GM21717 (cell line): Measurements from ENCODE around the gene MAN2A1.
"Not testable (repeated sequence)": the region's sequence is repeated elsewhere in the genome, so short reads cannot be mapped to it uniquely, and the experiment has no call there.

Source experiments
- ATAC-seq: cut with Tn5 transposase; IDR thresholded peaks from one replicate; pipeline ENCODE4 v1.9.1; 2021; ENCODE audit warnings: mild to moderate bottlenecking, moderate library complexity; ENCODE audit not compliant: unreplicated experiment

MAN2A1 gene

DNA sequence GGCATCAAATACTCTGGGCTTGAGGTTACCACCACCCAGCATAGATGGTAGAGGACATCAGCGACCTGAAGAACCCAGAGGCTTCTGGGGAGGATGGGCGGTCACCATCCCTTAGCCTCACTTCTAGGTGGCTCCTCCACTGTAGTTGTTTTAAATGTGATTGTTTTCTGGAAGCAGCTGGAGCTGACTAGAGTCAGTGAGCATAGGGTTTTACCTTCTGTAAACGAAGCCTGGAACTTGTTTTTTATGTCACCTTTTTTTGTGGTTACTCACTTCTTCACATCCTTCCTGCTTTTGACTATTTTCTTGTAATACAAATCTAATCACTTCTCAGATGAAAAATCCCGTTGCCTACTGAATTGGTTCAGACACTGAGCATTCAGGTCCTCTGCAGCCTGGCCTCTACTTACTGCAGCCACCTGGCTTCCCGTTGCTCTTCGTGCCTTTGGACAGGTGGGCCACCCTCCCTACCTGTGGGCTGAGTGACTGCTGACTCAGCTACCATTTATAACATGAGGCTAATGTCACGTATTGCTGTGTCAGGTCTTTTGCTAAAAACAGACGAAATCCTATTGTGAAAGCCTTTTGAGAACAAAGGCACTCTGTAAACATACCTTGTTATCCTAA, 167.8 kb downstream of the MAN2A1 start:
- no peak for ATAC-seq

DNA sequence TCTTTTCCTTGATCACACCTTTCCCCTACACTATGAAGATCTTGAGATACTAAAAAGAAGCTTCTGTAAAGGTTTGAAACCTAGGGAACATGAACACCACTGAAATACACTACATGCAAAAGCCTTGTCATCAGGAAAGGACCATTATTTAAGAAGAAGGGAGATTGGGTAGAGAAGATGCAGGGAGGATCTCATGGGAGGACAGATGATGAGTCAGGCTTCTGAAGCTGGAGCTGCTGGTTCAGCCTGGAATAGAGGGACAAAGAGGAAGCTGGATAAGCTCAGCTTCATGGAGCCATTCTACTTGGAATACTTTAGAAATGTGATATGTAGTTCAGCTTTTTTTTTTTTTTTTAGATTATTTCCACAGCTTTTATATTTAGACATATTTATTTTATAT, 169.8 kb downstream of the MAN2A1 start:
- ATAC-seq: no peak

DNA sequence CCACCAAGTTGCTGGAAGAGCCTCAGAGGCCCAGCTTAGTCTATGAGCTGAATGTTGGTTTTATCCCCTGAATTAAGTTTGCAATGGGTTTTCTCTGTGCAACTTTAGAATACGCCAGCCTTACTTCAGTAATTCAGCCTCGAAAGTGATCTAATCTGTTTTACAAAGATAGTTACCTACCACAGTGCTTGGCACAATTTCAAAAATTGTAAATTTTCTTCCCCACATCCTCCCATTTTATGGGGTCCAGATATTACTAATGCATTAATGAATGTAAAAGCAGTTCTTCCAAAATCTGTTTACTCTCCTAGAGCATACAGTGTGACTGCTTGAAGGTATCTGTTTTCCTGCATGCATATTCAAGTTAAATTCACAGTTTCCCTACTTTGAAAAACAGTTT, 172.6 kb downstream of the MAN2A1 start:
- ATAC-seq: no peak

DNA sequence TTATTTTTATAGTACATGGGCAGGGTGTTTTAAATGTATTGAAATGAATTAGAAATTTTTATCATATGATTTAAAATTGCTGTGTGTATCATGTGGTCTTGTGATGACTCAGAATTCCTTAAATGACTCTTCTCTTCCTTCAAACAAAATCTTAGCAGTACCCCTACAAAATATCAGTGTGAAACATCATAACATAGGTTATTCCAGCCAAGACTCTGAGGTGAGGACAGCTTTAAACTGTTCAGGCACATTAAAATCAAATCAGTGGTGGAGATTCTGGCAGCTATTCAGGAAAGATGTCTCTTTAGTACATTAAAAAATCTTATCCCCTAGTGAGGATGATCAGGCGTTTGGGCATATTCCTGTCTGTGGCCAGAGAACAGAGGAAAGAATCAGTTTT, 174.0 kb downstream of the MAN2A1 start:
- no peak for ATAC-seq

DNA sequence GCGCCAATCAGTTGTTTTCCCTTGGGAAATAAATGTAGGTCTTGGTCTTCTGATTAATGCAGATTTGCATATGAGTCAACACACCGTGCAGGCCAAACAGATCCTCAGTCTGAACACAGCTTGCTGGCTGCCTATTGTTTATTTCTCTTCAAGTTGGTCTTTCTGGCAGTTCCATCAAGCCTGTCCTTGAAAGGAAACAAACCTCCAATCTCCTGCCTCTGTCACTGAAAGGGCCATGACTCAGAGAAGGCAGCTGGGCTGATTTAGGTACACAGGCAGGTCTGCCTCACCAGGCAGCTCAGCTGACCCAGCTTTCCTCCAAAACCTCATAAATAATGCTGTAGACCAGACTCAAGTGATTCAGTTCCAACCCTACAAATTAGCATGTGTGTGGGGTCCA, 175.9 kb downstream of the MAN2A1 start:
- no peak for ATAC-seq

DNA sequence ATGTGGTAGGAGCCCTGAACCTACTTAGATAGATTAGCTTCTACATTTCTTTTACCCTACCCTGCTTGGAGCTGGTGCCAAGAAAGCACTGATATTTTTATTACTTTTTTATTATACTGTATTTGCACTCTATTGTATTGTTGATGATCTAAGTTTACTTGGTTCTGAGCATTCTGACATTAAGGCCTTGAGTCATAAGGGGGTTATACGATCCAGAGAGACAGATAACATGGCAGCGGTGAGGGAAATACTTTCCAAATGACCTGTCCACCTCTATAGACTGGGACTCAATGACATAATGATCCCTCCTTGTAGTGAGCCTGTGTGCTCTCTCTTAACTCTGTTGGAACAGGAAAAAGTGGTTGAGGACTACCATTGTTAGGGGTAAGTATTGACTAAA, 176.3 kb downstream of the MAN2A1 start:
- no peak for ATAC-seq

DNA sequence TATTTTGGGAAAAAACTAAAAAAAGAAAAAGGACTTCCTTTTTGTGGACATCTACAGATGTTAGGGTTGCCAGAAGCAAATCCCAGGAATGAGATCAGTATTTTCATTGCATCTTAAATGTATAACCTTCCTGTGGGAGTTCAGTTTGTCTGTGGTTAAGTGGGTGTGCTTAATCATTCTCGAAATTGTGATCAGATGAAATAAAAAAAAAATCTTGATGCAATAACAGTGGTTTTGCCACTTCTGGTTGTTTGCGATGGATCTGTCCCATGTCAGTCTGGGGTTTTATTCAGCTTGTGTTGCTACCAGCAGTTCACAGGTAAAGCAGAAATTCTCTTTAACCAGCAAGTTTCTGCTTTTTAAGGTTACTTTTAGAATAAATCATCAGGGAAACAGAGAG, 179.0 kb downstream of the MAN2A1 start:
- no peak for ATAC-seq

DNA sequence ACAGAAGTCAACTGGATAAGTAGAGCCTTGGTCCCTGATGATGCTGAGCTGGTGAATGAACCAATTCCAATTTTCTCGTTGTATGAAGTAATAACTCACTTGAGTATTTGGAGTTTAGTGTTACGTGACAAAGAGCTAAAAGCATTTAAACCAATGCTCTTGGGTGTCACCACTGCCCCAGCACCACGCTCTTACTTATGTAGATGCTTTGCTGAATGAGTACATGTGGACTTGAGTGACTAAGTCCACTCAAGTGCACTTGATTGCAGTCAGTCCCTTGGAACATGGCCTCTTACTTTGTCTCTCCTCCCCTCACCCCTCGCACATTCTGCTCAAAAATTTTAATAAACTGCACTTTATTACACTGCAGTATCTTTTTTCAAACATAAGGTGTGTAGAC, 184.0 kb downstream of the MAN2A1 start:
- no peak for ATAC-seq

DNA sequence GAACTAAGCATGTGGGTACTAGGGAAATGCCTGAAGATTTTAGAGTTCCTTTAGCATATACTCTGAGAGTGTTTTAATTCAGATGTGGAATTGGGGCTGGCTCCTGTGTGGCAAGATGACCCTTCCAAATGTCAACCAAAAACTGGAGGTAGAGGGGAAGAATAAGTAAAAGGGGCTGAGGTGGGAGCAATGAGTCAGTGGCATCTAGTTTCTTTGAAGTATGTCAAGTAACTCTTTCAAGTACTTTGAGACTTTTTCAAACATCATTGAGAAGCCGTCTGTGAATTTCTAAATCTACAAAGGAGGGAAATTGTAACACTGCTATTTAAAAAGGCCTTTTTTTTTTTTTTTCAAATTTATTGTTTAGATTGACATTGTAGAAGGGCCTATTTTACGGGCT, 184.4 kb downstream of the MAN2A1 start:
- ATAC-seq: no peak

DNA sequence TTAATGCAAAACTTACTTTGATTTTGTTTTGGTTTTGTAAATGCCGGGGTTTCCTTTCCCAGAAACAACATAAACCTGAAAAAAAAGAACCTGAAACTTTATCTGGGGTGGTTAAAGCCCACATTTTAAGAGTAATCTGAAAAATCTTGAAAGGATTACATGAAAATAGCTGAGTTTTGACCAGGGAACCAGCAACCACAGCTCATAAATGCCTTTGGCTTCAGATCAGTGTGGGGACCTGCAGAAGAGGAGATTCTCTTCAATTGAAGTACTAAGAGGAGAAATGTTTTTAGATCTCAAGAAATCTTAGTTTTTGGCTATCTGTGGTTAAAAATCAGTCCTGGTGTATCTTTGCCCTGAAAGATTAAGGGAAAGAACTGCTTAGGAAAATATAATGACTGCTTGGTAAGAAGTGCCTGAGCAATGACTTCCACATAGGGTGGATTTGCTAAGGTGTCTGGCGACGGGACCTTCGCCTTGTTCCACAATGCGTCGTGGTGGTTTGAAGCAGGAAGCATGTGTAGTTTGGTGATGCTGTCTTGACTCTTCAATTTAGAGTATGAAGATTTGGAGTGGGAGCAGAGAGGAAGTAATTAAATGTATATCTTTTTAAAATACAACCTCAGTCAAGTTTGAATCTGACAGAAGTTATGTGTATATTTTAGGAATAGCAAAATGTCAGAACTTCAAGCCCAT, 186.5 kb downstream of the MAN2A1 start:
- no peak for ATAC-seq

DNA sequence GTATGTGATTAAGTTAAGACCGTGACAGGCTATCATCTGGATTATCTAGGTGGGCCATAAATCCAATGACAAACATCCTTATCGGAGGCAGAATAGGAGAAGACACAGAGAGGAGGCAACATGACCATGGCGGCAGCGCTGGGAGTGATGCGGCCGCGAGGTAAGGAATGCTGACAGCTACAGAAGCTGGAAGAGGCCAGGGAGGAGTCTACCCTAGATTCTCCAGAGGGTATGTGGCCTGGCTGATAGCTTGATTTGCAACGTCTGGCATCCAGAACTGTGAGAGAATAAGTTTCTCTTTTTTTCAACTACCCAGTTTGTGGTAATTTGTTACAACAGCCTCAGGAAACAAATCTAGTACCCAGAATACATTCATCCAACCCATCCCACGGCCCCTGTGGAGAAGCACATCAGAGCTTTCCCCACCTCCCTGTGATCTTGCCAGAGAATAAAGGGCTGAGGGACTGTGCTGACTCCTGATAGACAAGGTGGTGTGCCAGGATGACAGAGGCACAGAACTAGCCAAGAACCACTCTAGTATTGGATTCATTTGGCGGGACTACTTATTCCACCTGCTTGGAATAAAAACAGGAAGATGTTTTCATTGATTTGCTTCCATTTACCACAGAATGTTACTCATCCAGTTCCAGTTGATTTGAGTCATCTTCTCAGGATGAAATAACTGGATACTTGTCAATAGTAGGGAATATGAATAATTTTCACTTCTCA, 187.4 kb downstream of the MAN2A1 start:
- no peak for ATAC-seq

DNA sequence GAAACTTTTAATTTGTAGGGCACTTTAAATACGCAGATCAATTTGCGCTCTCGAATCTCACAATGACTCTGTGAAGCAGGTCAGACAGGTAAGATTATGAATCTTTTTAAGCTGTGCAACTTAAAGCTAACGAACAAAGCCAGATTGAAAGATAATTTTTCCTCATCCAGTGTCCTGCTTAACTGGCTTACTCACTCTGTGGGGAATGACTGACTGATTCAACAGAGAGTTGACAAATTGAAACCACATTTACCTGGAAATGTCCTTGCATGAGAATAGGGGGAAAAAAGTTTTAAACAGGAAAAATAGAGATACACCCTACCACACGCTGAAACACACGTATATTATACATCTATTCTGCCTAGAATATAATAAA, 187.9 kb downstream of the MAN2A1 start:
- ATAC-seq: no peak

DNA sequence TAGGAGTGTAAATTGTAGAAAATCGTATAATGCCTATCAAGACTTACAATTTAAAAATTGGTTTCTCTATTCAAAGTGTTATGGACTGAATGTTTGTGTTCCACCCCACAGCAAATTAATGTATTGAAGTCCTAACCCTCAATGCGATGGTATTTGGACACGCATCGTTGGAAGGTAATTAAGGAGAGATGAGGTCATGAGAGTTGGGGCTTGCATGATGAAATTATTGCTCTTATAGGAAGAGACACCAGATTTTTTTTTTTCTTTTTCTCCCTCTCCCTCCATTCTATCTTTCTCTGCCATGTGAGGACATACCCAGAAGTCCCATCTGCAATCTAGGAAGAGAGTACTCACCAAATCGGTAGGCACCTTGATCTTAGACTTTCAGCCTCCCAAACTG, 189.2 kb downstream of the MAN2A1 start:
- no peak for ATAC-seq

DNA sequence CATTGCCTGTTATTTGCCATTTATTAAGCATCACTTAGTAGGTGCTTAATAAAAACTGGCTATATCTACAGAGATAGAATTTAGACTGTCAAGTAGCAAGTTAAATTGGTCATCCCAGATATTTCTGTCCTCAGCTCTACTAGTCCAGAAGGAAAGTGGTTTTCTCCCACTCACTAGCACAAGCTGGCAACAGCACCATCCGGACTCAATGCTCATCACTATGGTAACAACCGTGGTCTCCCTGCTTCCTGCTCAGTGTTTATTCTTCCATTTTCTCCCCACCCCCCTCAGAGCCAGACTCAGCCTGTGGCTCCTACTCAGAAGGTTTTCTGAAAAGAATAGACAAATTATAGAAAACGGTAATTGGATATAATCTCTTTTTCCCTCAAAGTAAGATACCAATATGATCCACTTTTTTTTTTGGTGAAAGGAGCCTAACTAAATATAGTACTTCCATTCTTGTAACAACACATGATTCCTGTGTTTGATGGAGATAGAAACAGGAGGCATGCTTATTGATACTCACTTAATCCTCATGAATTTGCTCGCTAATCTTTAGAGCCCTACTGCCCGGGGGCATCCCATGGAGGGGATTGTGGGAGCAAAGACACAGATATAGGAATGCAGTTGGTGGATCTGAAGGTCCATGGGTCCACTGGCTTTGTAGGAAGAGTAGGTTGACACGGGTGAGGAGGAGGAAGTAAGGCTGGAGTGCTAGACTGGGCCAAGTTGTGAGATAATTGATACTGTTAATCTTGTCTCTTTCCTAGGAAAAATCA, 191.4 kb downstream of the MAN2A1 start:
- ATAC-seq: no peak

DNA sequence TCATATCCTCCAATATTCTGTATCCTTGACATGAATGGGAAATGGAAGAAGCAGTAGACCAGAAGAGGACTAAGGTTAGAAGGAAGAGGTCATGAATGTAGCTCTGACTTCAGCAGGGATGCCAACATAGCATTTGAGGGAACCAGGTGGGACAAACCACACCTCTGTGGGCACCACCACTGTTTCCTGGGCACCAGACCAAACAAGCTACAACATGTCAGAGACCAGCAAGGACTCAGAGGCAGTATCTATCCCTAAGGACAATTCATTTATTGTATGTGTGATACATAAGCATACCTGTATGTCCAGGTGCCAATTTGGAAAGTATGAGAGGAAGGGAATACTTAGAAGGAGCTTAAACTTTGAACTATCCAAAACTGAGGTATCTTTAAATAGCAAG, 192.8 kb downstream of the MAN2A1 start:
- ATAC-seq: no peak

DNA sequence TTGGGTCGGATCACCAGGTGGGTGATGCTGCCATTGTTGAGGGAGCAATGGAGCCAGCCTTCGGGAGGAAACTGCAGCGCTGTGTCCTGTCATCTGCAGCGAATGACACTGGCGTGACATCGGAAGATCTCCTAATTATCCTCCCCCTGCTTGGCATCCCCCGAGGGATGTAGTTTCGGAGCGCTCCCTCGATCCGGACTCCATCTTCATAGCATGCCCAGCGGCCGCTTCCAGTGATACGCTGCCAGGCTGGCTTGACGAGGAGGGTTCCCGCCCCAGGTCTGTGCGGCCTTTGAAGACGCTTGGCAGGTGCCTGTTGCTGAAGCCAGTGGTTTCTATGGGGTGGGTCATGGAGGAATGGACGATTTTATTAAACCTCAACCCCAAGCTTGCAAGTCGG, 194.9 kb downstream of the MAN2A1 start:
- ATAC-seq: no peak

DNA sequence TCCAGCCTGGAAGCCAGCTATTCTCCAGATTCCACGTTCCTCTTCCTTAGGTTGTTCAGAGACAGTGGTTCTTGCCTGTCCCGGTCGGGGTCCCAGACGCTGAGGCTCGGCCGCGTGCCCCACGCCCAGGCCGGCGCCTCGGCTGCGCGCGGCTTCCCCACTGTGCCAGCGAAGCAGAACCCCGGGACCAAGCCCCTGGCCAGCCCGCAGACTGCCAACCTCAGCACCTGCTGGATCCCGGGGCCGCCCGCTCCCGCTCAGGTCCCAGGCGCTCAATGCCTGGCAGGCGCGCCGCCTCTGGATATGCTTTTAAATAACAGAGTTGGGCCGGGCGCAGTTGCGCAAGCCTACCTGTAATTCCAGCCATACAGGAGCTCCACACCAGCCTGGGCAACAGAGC, 195.5 kb downstream of the MAN2A1 start:
- ATAC-seq: no peak

DNA sequence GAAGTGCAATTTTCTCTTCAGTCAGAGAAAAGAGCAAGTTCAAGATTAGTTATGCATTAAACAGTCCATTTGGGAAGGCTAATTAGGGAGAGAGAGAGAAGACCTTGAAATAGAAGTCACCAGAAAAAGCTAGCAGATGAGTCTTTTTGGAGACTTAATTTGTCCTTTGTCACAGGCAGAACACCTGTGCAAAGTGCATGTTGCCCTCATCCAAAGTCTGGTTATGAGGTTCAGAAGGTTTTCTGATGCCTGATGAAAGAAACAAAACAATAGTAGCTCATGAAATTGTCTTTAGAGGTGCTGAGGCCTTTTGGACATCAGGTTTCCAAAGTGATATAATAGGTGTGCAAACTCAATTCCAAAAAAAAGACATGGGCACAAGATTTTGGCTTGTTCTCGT, 199.3 kb downstream of the MAN2A1 start:
- no peak for ATAC-seq

DNA sequence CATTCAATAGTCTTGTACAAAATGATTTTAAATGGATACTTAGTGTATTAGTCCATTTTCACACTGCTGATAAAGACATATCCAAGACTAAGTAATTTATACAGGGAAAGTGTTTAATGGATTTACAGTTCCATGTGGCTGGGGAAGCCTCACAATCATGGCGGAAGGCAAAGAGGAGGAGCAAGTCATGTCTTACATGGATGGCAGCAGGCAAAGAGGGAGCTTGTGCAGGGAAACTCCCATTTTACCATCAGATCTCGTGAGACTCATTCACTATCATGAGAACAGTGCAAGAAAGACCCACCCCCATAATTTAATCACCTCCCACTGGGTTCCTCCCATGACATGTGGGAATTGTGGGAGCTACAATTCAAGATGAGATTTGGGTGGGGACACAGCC, 203.5 kb downstream of the MAN2A1 start:
- not testable (repeated sequence) for ATAC-seq

DNA sequence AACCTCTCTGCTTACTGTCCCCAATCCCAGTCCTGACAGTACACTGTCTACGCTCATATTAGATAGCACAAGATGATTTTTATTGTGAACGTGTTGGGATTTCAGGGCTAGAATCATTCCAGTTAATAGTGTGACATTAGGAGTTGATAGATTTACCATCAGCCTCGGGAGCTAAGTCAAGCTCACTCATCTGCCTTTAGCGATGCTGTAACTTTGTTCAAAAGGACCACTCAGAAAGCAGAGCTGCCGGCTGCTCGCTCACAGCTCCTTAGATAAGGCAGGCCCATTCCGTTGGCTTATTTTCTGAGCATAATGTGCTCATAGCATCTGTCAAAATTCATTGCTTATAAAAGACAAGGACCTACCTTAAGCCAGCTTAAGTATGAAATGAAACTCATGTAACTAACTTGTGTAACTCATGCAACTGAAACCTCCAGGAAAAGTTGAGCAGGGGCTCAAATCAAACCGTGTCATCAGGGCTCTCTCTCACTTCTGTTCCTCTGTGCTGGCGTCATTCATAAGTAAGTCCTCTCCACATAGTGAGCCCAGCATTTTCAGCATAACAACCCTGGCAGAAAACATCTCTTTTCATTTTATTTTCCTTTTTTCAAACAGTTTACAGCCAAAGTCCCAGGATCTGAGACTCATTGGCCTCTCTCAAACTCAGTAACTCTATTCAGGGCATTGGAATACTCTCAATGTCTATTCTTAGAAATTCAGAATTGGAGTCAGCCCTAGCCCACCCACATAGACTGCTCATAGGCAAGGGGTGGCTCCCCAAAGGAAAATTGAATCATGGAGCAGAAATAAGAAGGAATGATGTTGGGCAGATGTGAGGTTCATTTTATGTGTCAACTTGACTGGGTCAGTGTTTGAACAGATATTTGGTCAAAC, 208.8 kb downstream of the MAN2A1 start:
- ATAC-seq: no peak

DNA sequence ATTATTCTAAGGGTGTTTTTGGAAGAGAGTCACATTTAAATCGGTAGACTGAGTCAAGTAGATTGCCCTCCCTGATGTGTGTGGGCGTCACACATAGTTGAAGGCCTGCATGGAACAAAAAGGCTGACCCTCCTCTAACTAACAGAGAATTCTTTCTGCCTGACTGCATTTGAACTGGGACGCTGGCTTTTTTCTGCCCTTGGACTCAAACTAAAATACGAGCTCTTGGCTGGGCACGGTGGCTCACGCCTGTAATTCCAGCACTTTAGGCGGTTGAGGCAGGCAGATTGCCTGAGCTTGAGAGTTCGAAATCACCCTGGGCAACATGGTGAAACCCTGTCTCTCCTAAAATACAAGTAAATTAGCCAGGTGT, 209.4 kb downstream of the MAN2A1 start:
- ATAC-seq: no peak
